Activated CD8-positive, alpha-beta T cell treated with anti-CD3 and anti-CD28 coated beads for 36 hours (primary cell): ENCODE measurements around the gene COL25A1. TPM values are rescaled to one million over a fixed set of nuclear protein-coding genes. Genes with fewer than 3 reads are reported as not detected.
"Not testable (repeated sequence)": the region's sequence is repeated elsewhere in the genome, so short reads cannot be mapped to it uniquely, and the experiment has no call there.

Experiments used
- ATAC-seq: fragments of 200-7000 bp; cut with Tn5 transposase; one replicate; pipeline ENCODE4 v1.10.0; 2021; ENCODE audit warnings: mild to moderate bottlenecking, moderate library complexity
- CTCF ChIA-PET: fragments of 350-600 bp; sonication (Branson Sonifier 250); formaldehyde crosslinking; loops from one replicate; lab custom pipeline; 2021; ENCODE audit warnings: antibody characterized with exemption; lab: Charles Lee
- POLR2A ChIA-PET: fragments of 350-600 bp; sonication (Branson Sonifier 250); formaldehyde crosslinking; loops from one replicate; lab custom pipeline; 2021; ENCODE audit warnings: antibody characterized with exemption; lab: Charles Lee
- DNase-seq: peaks from one replicate; pipeline ENCODE4 v3.0.0-alpha.2; 2020
- H3K27ac Mint-ChIP-seq: one replicate; pipeline ENCODE4 v1.8.0; 2021; ENCODE audit warnings: mild to moderate bottlenecking, mixed read lengths
- H3K27me3 Mint-ChIP-seq: one replicate; pipeline ENCODE4 v1.8.0; 2021; ENCODE audit warnings: mixed read lengths
- H3K36me3 Mint-ChIP-seq: one replicate; pipeline ENCODE4 v1.8.0; 2021; ENCODE audit warnings: low read depth, mixed read lengths
- H3K4me1 Mint-ChIP-seq: one replicate; pipeline ENCODE4 v1.8.0; 2021; ENCODE audit warnings: low read depth, mixed read lengths
- H3K4me3 Mint-ChIP-seq: one replicate; pipeline ENCODE4 v1.8.0; 2021; ENCODE audit warnings: mild to moderate bottlenecking, moderate library complexity, mixed read lengths
- H3K9me3 Mint-ChIP-seq: one replicate; pipeline ENCODE4 v1.8.0; 2021; ENCODE audit warnings: mixed read lengths
- intact Hi-C: fragments of 100-400 bp; cut with micrococcal nuclease; formaldehyde crosslinking; loops from one replicate; pipeline ENCODE4 v1.10.0; 2022
- total RNA-seq, 2 experiments: library from RNA; stranded (reverse); gene quantifications; one replicate each; pipeline ENCODE4 v1.2.3, GENCODE V29; 2021
- TF ChIP-seq, protein P1 (sequence below): fragments of 200-600 bp; IDR thresholded peaks from one replicate; pipeline ENCODE4 v1.8.0; 2022; ENCODE audit warnings: antibody characterized with exemption, mild to moderate bottlenecking

The COL25A1 gene
- total RNA-seq, 2 experiments from 2014 or later: not detected

DNA sequence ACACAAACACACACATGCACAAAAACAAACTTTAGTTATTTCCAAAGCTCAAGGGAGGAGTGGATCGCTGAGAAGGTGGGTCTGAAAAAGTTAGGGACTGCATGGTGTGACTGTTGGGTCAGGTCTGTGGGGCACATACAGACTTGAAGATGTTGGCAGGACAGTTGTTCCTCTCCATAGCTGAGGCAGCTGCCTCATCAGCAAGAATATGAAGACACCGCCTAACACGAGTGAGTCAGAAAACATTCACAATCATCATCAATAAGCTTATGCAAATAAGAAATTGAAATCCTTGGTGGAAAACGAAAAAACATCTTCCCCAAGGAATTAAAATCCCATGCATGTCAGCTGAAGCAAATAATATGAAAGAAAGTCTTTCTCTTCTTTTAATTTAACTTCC is 148.0 kb downstream of the COL25A1 start:
- Mint-ChIP-seq H3K4me3 (no peak overlapping the region), H3K27me3 (peaks cover 10% of the 10 kb centered on the region), H3K27ac (no peak overlapping the region), H3K9me3 (no peaks in the 10 kb centered on the region), H3K4me1 (no peaks in the 10 kb centered on the region), H3K36me3 (no peaks in the 10 kb centered on the region)
- ChIA-PET CTCF (no interaction called here), POLR2A (no interaction called here)
- TF ChIP-seq, protein P1, sequence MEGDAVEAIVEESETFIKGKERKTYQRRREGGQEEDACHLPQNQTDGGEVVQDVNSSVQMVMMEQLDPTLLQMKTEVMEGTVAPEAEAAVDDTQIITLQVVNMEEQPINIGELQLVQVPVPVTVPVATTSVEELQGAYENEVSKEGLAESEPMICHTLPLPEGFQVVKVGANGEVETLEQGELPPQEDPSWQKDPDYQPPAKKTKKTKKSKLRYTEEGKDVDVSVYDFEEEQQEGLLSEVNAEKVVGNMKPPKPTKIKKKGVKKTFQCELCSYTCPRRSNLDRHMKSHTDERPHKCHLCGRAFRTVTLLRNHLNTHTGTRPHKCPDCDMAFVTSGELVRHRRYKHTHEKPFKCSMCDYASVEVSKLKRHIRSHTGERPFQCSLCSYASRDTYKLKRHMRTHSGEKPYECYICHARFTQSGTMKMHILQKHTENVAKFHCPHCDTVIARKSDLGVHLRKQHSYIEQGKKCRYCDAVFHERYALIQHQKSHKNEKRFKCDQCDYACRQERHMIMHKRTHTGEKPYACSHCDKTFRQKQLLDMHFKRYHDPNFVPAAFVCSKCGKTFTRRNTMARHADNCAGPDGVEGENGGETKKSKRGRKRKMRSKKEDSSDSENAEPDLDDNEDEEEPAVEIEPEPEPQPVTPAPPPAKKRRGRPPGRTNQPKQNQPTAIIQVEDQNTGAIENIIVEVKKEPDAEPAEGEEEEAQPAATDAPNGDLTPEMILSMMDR: no peak
- DNase-seq: no peak
- intact Hi-C loops: no loop called here
- no peak for ATAC-seq

DNA sequence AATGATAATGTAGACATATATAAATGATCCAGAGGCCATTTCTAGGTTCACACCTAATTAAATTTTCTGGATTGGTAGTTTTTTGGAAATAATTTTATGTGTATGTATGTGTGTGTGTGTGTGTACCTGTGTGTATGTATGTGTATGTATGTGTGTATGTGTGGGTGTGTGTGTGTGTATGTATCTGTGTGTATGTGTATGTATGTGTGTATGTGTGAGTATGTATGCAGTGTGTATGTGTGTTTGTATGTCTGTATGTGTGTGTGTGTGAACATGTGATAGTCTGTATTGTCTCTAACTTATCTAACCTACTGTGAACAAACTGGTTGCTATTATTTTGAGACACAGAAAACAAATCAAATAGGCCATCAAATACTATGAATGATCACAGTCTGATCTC is 152.6 kb downstream of the COL25A1 start:
- Mint-ChIP-seq H3K27me3 (peaks cover 7% of the 10 kb centered on the region), H3K4me1 (no peaks in the 10 kb centered on the region), H3K9me3 (no peaks in the 10 kb centered on the region), H3K36me3 (no peaks in the 10 kb centered on the region), H3K27ac (no peak overlapping the region), H3K4me3 (no peak overlapping the region)
- intact Hi-C loops: no loop called here
- TF ChIP-seq, protein P1: no peak
- DNase-seq (no peak), ATAC-seq (no peak)
- ChIA-PET CTCF (no interaction called here), POLR2A (no interaction called here)

DNA sequence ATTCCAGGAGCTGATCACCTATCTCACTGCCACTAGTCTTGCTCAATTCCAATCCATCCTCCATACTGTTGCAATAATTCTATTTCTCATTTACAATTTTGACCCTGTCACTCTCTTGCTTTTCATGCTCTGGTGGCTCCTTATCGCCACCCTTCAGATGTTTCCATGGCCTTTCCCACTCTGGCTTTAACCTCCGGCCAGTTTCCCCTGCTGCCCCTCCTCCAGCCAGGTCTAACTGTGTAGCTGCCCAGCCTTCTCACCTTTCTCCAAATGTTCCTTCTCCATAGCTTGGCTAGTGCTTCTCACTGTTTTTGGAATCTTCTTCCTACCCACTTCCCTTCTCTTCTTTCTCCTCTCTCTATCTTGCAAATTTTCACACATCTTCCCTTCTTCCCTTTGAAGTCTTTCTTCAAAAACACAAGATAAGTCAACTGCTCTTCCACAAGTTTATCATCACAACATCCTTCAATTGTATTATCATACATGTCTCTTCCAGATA is 153.8 kb downstream of the COL25A1 start:
- Mint-ChIP-seq H3K4me1 (no peaks in the 10 kb centered on the region), H3K36me3 (no peaks in the 10 kb centered on the region), H3K4me3 (no peak overlapping the region), H3K9me3 (no peaks in the 10 kb centered on the region), H3K27ac (no peak overlapping the region), H3K27me3 (peaks cover 7% of the 10 kb centered on the region)
- ATAC-seq: no peak
- ChIA-PET CTCF (no interaction called here), POLR2A (no interaction called here)
- intact Hi-C loops: no loop called here
- DNase-seq: no peak
- TF ChIP-seq, protein P1: no peak

DNA sequence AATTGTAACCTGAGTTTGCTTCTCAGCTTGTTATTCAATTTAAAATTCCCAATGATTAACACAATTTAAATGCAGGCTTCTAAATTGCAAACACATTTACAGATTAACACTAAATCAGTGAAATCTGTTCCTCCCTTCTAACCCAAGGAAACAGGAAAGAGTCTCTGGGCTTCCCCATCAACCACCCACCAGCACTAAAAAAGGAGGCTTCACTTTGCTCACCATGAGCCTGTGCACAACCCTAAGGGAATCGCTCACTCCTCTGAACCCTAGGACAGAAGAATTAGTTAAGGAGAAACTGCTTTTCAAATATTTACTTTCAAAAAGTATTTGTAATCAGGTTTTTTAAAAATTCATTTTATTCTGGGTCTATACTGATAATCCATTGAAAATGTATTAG is 155.3 kb downstream of the COL25A1 start:
- CTCF ChIA-PET: no interaction called here
- no peak overlapping the region for H3K27ac Mint-ChIP-seq
- peaks cover 4% of the 10 kb centered on the region for H3K27me3 Mint-ChIP-seq
- H3K36me3 Mint-ChIP-seq: no peaks in the 10 kb centered on the region
- no peak overlapping the region for H3K4me3 Mint-ChIP-seq
- peaks cover 5% of the 10 kb centered on the region for H3K9me3 Mint-ChIP-seq
- POLR2A ChIA-PET: no interaction called here
- H3K4me1 Mint-ChIP-seq: no peaks in the 10 kb centered on the region
- no peak for DNase-seq
- intact Hi-C loops: no loop called here
- TF ChIP-seq, protein P1: no peak
- ATAC-seq: no peak

DNA sequence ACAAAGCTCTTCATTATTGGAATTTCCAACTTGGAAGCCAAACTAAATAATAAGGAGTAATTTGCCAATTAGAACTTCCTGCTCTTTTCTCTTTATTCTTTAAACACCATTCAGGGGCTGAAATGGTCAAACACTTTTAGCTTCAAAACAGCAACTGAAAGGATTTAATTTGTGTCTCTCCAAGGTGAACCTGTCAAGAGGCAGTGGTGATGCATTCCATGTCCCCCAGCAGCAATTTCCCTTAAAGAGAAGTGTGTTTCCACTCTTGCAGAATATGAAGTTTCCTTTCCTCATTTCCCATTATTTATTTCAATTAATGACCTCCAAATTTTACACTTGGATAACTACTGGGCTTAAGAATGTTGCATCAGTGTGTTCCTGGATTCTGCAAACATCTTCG is 156.0 kb downstream of the COL25A1 start:
- POLR2A ChIA-PET: no interaction called here
- TF ChIP-seq, protein P1: no peak
- intact Hi-C loops: no loop called here
- H3K9me3 Mint-ChIP-seq: peaks cover 11% of the 10 kb centered on the region
- peaks cover 4% of the 10 kb centered on the region for H3K27me3 Mint-ChIP-seq
- no peaks in the 10 kb centered on the region for H3K4me1 Mint-ChIP-seq
- DNase-seq (no peak), ATAC-seq (no peak)
- CTCF ChIA-PET: no interaction called here
- no peak overlapping the region for H3K4me3 Mint-ChIP-seq
- H3K27ac Mint-ChIP-seq: no peak overlapping the region
- no peaks in the 10 kb centered on the region for H3K36me3 Mint-ChIP-seq

DNA sequence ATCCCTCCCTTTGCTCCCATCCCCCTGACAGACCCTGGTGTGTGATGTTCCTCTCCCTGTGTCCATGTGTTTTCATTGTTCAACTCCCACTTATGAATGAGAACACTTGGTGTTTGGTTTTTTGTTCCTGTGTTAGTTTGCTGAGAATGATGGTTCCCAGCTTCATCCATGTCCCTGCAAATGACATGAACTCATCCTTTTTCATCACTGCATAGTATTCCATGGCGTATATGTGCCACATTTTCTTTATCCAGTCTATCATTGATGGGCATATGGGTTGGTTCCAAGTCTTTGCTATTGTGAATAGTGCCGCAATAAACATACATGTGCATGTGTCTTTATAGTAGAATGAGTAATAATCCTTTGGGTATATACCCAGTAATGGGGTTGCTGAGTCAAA is 164.3 kb downstream of the COL25A1 start:
- ATAC-seq, DNase-seq, H3K4me1 Mint-ChIP-seq, intact Hi-C loops, H3K27ac Mint-ChIP-seq, CTCF ChIA-PET, H3K27me3 Mint-ChIP-seq, H3K36me3 Mint-ChIP-seq, POLR2A ChIA-PET, H3K4me3 Mint-ChIP-seq: not testable (repeated sequence)
- H3K9me3 Mint-ChIP-seq: peaks cover 14% of the 10 kb centered on the region
